Measurements from ENCODE around the gene COA3.

Gene COA3

GRCh38 chr17:42817866-42818265 is 19.4 kb upstream of the COA3 start:
- FAIRE-seq: no peak

GRCh38 chr17:42814633-42815399 is 16.3 kb upstream of the COA3 start:
- no peak for FAIRE-seq

- no peak for FAIRE-seq
Measured at GRCh38 chr17:42809250-42809649, 10.7 kb upstream of the COA3 start.

GRCh38 chr17:42806249-42806648 is 7.7 kb upstream of the COA3 start:
- no peak for FAIRE-seq

GRCh38 chr17:42804918-42805367 is 6.4 kb upstream of the COA3 start:
- FAIRE-seq: no peak

- no peak for FAIRE-seq
Measured at GRCh38 chr17:42803074-42803883, 4.8 kb upstream of the COA3 start.

- no peak for FAIRE-seq
Measured at GRCh38 chr17:42798011-42798382, 507 bp downstream of the COA3 start.

- no peak for FAIRE-seq
Measured at GRCh38 chr17:42797067-42798007, 1.2 kb downstream of the COA3 start.

GRCh38 chr17:42796066-42796758 is 2.3 kb downstream of the COA3 start:
- no peak for FAIRE-seq

GRCh38 chr17:42795465-42795864 is 3.0 kb downstream of the COA3 start:
- FAIRE-seq: no peak

- FAIRE-seq: no peak
Measured at GRCh38 chr17:42795061-42795460, 3.4 kb downstream of the COA3 start.

- no peak for FAIRE-seq
Measured at GRCh38 chr17:42792545-42792944, 6.0 kb downstream of the COA3 start.

- FAIRE-seq: no peak
Measured at GRCh38 chr17:42791948-42792347, 6.6 kb downstream of the COA3 start.

GRCh38 chr17:42787266-42787665 is 11.2 kb downstream of the COA3 start:
- FAIRE-seq: no peak

GRCh38 chr17:42784811-42785592 is 13.5 kb downstream of the COA3 start:
- FAIRE-seq: no peak

GRCh38 chr17:42784409-42784808 is 14.1 kb downstream of the COA3 start:
- FAIRE-seq: no peak

- no peak for FAIRE-seq
Measured at GRCh38 chr17:42783791-42784138, 14.7 kb downstream of the COA3 start.

- FAIRE-seq: no peak
Measured at GRCh38 chr17:42783062-42783790, 15.3 kb downstream of the COA3 start.

GRCh38 chr17:42782166-42783061 is 16.1 kb downstream of the COA3 start:
- no peak for FAIRE-seq
